CD4-positive, alpha-beta T cell treated with Interleukin-6 at 100 ng/mL for 8 hours (primary cell): ENCODE results near the gene ANKS1A.

Experiments
- DNase-seq: peaks from one replicate; pipeline ENCODE4 v3.0.0-alpha.2; 2020; ENCODE audit warnings: mixed read lengths, low spot score

Gene ANKS1A

GRCh38 chr6:35054106-35054742, 165.2 kb downstream of the ANKS1A start:
- DNase-seq = no peak

- DNase-seq = no peak
Observed at GRCh38 chr6:35054743-35055130, 165.7 kb downstream of the ANKS1A start.

GRCh38 chr6:35055891-35056290, 166.8 kb downstream of the ANKS1A start:
- no peak for DNase-seq

- DNase-seq = no peak
Observed at GRCh38 chr6:35056952-35057351, 167.9 kb downstream of the ANKS1A start.

- no peak for DNase-seq
Observed at GRCh38 chr6:35057449-35058357, 168.6 kb downstream of the ANKS1A start.

- DNase-seq = no peak
Observed at GRCh38 chr6:35058358-35058675, 169.3 kb downstream of the ANKS1A start.

GRCh38 chr6:35058865-35059522, 169.9 kb downstream of the ANKS1A start:
- no peak for DNase-seq

- DNase-seq = no peak
Observed at GRCh38 chr6:35059596-35060345, 170.7 kb downstream of the ANKS1A start.

GRCh38 chr6:35061102-35061615, 172.1 kb downstream of the ANKS1A start:
- no peak for DNase-seq

- no peak for DNase-seq
Observed at GRCh38 chr6:35061651-35062410, 172.8 kb downstream of the ANKS1A start.

GRCh38 chr6:35062676-35063574, 173.9 kb downstream of the ANKS1A start:
- DNase-seq = no peak

GRCh38 chr6:35063701-35064280, 174.7 kb downstream of the ANKS1A start:
- no peak for DNase-seq

GRCh38 chr6:35064290-35064689, 175.2 kb downstream of the ANKS1A start:
- DNase-seq = no peak

GRCh38 chr6:35064757-35065440, 175.8 kb downstream of the ANKS1A start:
- no peak for DNase-seq

- no peak for DNase-seq
Observed at GRCh38 chr6:35065441-35065800, 176.4 kb downstream of the ANKS1A start.

GRCh38 chr6:35065870-35066269, 176.8 kb downstream of the ANKS1A start:
- no peak for DNase-seq

GRCh38 chr6:35067234-35067633, 178.2 kb downstream of the ANKS1A start:
- no peak for DNase-seq

- no peak for DNase-seq
Observed at GRCh38 chr6:35068206-35068605, 179.2 kb downstream of the ANKS1A start.

- no peak for DNase-seq
Observed at GRCh38 chr6:35068644-35069043, 179.6 kb downstream of the ANKS1A start.
